ENCODE data around the gene NOP58. TPM values are rescaled to one million over a fixed set of nuclear protein-coding genes. Genes with fewer than 3 reads are reported as not detected.
"Not testable (repeated sequence)": the region's sequence is repeated elsewhere in the genome, so short reads cannot be mapped to it uniquely, and the experiment has no call there.

NOP58 gene
- total RNA-seq, result 103 and 110 TPM in 2 replicates
- long read RNA-seq, partial matches to known transcripts, result 328 of 355 reads
- long read RNA-seq, other reads (novel, unspliced or antisense), result 25 of 355 reads

- H3K27ac Mint-ChIP-seq (ENCODE audit: unreplicated experiment), result peak within 1 kb of the TSS; percentile 6
- no peaks in the 10 kb centered on the region for H3K36me3 Mint-ChIP-seq (ENCODE audit: low read depth)
- DNase-seq (ENCODE audit: low read depth, low spot score), result peak; percentile 80
- H3K9me3 Mint-ChIP-seq, result no peaks in the 10 kb centered on the region
- H3K4me1 Mint-ChIP-seq, result peaks cover 16% of the 10 kb centered on the region
- no peaks in the 10 kb centered on the region for H3K27me3 Mint-ChIP-seq (ENCODE audit: low read depth)
- peak within 1 kb of the TSS; percentile 83 for H3K4me3 Mint-ChIP-seq
- TF ChIP-seq CTCF (conservative IDR thresholded peaks at IDR 0.05), result no peak
Observed at GRCh38 chr2:202265467-202266277, at the start of gene NOP58. Gene NOP58 (plus strand): TSS chr2:202265763. CDS start chr2:202265942, 179 bp downstream.

- no peak for DNase-seq (ENCODE audit: low read depth, low spot score)
- TF ChIP-seq CTCF (conservative IDR thresholded peaks at IDR 0.05), result no peak
- no peaks in the 10 kb centered on the region for H3K27me3 Mint-ChIP-seq (ENCODE audit: low read depth)
- H3K4me3 Mint-ChIP-seq, result no peak overlapping the region
- peak overlapping the region; percentile 0 for H3K27ac Mint-ChIP-seq (ENCODE audit: unreplicated experiment)
- peaks cover 12% of the 10 kb centered on the region for H3K36me3 Mint-ChIP-seq (ENCODE audit: low read depth)
- peaks cover 16% of the 10 kb centered on the region for H3K4me1 Mint-ChIP-seq
- no peaks in the 10 kb centered on the region for H3K9me3 Mint-ChIP-seq
Observed at GRCh38 chr2:202221873-202222272, 43.7 kb upstream of the NOP58 start.

GRCh38 chr2:202237787-202238233 lies 27.8 kb upstream of the NOP58 start:
- no peaks in the 10 kb centered on the region for H3K36me3 Mint-ChIP-seq (ENCODE audit: low read depth)
- H3K27me3 Mint-ChIP-seq (ENCODE audit: low read depth), result no peaks in the 10 kb centered on the region
- peak overlapping the region; percentile 91 for H3K27ac Mint-ChIP-seq (ENCODE audit: unreplicated experiment)
- peaks cover 26% of the 10 kb centered on the region for H3K4me1 Mint-ChIP-seq
- H3K9me3 Mint-ChIP-seq, result no peaks in the 10 kb centered on the region
- peak; percentile 35 for DNase-seq (ENCODE audit: low read depth, low spot score)
- H3K4me3 Mint-ChIP-seq, result peak overlapping the region; percentile 100
- TF ChIP-seq CTCF (conservative IDR thresholded peaks at IDR 0.05), result no peak

- no peaks in the 10 kb centered on the region for H3K27me3 Mint-ChIP-seq (ENCODE audit: low read depth)
- no peaks in the 10 kb centered on the region for H3K36me3 Mint-ChIP-seq (ENCODE audit: low read depth)
- peak; percentile 87 for DNase-seq (ENCODE audit: low read depth, low spot score)
- peak within 1 kb of the TSS; percentile 98 for H3K27ac Mint-ChIP-seq (ENCODE audit: unreplicated experiment)
- peaks cover 26% of the 10 kb centered on the region for H3K4me1 Mint-ChIP-seq
- no peaks in the 10 kb centered on the region for H3K9me3 Mint-ChIP-seq
- peak within 1 kb of the TSS; percentile 100 for H3K4me3 Mint-ChIP-seq
- peak; percentile 20 for TF ChIP-seq CTCF (conservative IDR thresholded peaks at IDR 0.05)
Observed at GRCh38 chr2:202238234-202239197, 27.0 kb upstream of the NOP58 start, which contains the start of gene SUMO1. Gene SUMO1 (minus strand): TSS chr2:202238597. CDS start chr2:202238451, 146 bp downstream.

- H3K4me1 Mint-ChIP-seq; H3K9me3 Mint-ChIP-seq; DNase-seq (ENCODE audit: low read depth, low spot score); H3K36me3 Mint-ChIP-seq (ENCODE audit: low read depth); H3K27me3 Mint-ChIP-seq (ENCODE audit: low read depth); H3K27ac Mint-ChIP-seq (ENCODE audit: unreplicated experiment); H3K4me3 Mint-ChIP-seq: not testable (repeated sequence)
Observed at GRCh38 chr2:202247710-202248109, 17.9 kb upstream of the NOP58 start.

Data from neural crest cell (in vitro differentiated cells).